Spleen (tissue), 11 donors: Measurements from ENCODE around the gene EFEMP2. TPM values are rescaled to one million over a fixed set of nuclear protein-coding genes. Genes with fewer than 3 reads are reported as not detected.

Experiments
- DNase-seq: peaks from one replicate; pipeline ENCODE4 v3.0.0-alpha.2; 2020
- H3K27ac ChIP-seq, 8 donors: fragments of 200-600 bp; sonication (generic) in 7 of 8; 1 replicate in 4 of 8; 2 replicates in 4 of 8; pipeline versions ENCODE4 v1.5.0 to v1.8.0; 2016 to 2021; ENCODE audit warnings: inconsistent platforms in 4 of 8, mild to moderate bottlenecking in 4 of 8, moderate library complexity in 1 of 8
- H3K27me3 ChIP-seq, 7 donors: fragments of 200-600 bp; sonication (generic) in 6 of 7; replicated peaks in 1 of 7; 1 replicate in 4 of 7; 2 replicates in 3 of 7; pipeline versions ENCODE4 v1.5.0 to v1.8.0; 2016 to 2021; ENCODE audit warnings: inconsistent platforms in 3 of 7, mild to moderate bottlenecking in 1 of 7
- H3K36me3 ChIP-seq, 6 donors: fragments of 200-600 bp; sonication (generic) in 5 of 6; 1 replicate in 4 of 6; 2 replicates in 2 of 6; pipeline versions ENCODE4 v1.5.0 to v1.8.0; 2016 to 2021; ENCODE audit warnings: inconsistent platforms in 2 of 6
- H3K4me1 ChIP-seq, 6 donors: fragments of 200-600 bp; sonication (generic) in 5 of 6; 1 replicate in 3 of 6; 2 replicates in 3 of 6; pipeline versions ENCODE4 v1.5.0 to v1.8.0; 2016 to 2021; ENCODE audit warnings: inconsistent platforms in 3 of 6
- H3K4me3 ChIP-seq, 8 donors: fragments of 200-600 bp; sonication (generic) in 7 of 8; 1 replicate in 4 of 8; 2 replicates in 4 of 8; pipeline versions ENCODE4 v1.5.0 to v1.8.0; 2016 to 2021; ENCODE audit warnings: inconsistent platforms in 4 of 8, mild to moderate bottlenecking in 4 of 8, moderate library complexity in 2 of 8
- H3K9me3 ChIP-seq, 8 donors: fragments of 200-600 bp; sonication (generic) in 7 of 8; 1 replicate in 4 of 8; 2 replicates in 4 of 8; pipeline versions ENCODE4 v1.5.0 to v1.8.0; 2016 to 2021; ENCODE audit warnings: inconsistent platforms in 4 of 8
- CTCF ChIP-seq, 11 experiments: fragments of 200-600 bp in 7 of 11; fragments of 450-650 bp in 4 of 11; sonication (generic) in 4 of 11; IDR thresholded peaks in 8 of 11; conservative IDR thresholded peaks in 3 of 11; 1 replicate in 7 of 11; 2 replicates in 4 of 11; pipeline versions ENCODE4 v1.4.0 to v1.8.0; 2016 to 2021; ENCODE audit warnings: antibody characterized with exemption in 11 of 11, inconsistent platforms in 4 of 11, mild to moderate bottlenecking in 1 of 11
- POLR2A ChIP-seq, 3 donors: fragments of 450-650 bp; IDR thresholded peaks; one replicate each; pipeline ENCODE4 v1.5.1; 2017; ENCODE audit warnings: antibody characterized with exemption in 3 of 3, mild to moderate bottlenecking in 1 of 3
- POLR2AphosphoS5 ChIP-seq, 3 donors: sonication (generic); formaldehyde crosslinking; IDR thresholded peaks; one replicate each; pipeline ENCODE4 v1.5.1; 2017; ENCODE audit warnings: antibody characterized with exemption in 3 of 3
- WGBS, 5 donors: extraction: QIAGEN DNeasy Blood & Tissue Kit in 3 of 5; methylation state at CpG; one replicate each; pipeline versions ENCODE4 v1.1.5 to v1.1.7; 2013 to 2018; 5-methylcytosine and 5-hydroxymethylcytosine counted together
- intact Hi-C: fragments of 100-400 bp; cut with DNase I; formaldehyde crosslinking; loops from one replicate; pipeline ENCODE4 v1.15.0; 2023; ENCODE audit warnings: low total_unique reads
- polyA plus RNA-seq, 3 donors: library from polyadenylated mRNA; stranded (reverse); fragments of 200-250 nt; gene quantifications; one replicate each; pipeline ENCODE4 v1.2.1, GENCODE V29; 2013
- total RNA-seq, 7 donors: library from RNA; depleted of rRNA in 3 of 7; stranded (reverse); fragments of >200 nt in 3 of 7; fragmentation: NEBNext Ultra II Directional in 4 of 7; extraction: Animal tissue kit (Norgen Biotek cat#: 25700) in 4 of 7; gene quantifications; one replicate each; pipeline versions ENCODE4 v1.1.0 to v1.2.1, GENCODE V29; 2016 to 2021
- donor health status: healthy with polysubstance abuse.
- donor health status: DM: no; HTN: no; CAD: no; lungs with moderate emphysema.
- donor health status: DM: no; HTN: no; CAD: no.
- donor health status: Bipolar disorder and iron deficiency.
- donor health status: healthy.
- donor health status: DM: no; HTN: no; CAD: no.
- donor health status: DM: yes; HTN: yes; CAD: no.

Gene EFEMP2
- total and polyA plus RNA-seq, 10 donors = 21.0 to 53.5 (median 38.2) TPM

- peaks cover 0 to 10% (median 7%) of the 10 kb centered on the region in 8 donors for H3K9me3 ChIP-seq
- no peak for TF ChIP-seq CTCF (IDR thresholded peaks at IDR 0.05 in 8 of 11, conservative IDR thresholded peaks at IDR 0.05 in 3 of 11)
- TF ChIP-seq POLR2A (IDR thresholded peaks at IDR 0.05) = no peak
- TF ChIP-seq POLR2AphosphoS5 (IDR thresholded peaks at IDR 0.05) = no peak
- H3K4me3 ChIP-seq = no peak overlapping the region
- WGBS, 5 donors = 94 to 97% (median 96%) methylated on average over 2 to 4 of the region's 4 CpGs
- H3K27ac ChIP-seq = peak overlapping the region in 1 of 8 donors; percentile 48
- no peak for DNase-seq
- peaks cover 10 to 64% (median 57%) of the 10 kb centered on the region in 6 donors for H3K36me3 ChIP-seq
- intact Hi-C loops = no loop called here
- H3K4me1 ChIP-seq = peaks cover 25 to 62% (median 46%) of the 10 kb centered on the region in 6 donors
- no peaks in the 10 kb centered on the region for H3K27me3 ChIP-seq
Observed at GRCh38 chr11:65854161-65854592, 18.4 kb downstream of the EFEMP2 start.

GRCh38 chr11:65853246-65853979, 19.2 kb downstream of the EFEMP2 start:
- peak overlapping the region in 1 of 8 donors; percentile 48 for H3K27ac ChIP-seq
- H3K27me3 ChIP-seq = no peaks in the 10 kb centered on the region
- DNase-seq = no peak
- no peak overlapping the region for H3K4me3 ChIP-seq
- TF ChIP-seq POLR2A (IDR thresholded peaks at IDR 0.05) (no peak), CTCF (IDR thresholded peaks at IDR 0.05 in 8 of 11, conservative IDR thresholded peaks at IDR 0.05 in 3 of 11) (no peak), POLR2AphosphoS5 (IDR thresholded peaks at IDR 0.05) (peak in 1 of 3 donors; percentile 34)
- H3K9me3 ChIP-seq = peaks cover 0 to 10% (median 7%) of the 10 kb centered on the region in 8 donors
- intact Hi-C loops = no loop called here
- WGBS, 5 donors = 85 to 96% (median 95%) methylated on average over 4 to 6 of the region's 6 CpGs
- peaks cover 10 to 64% (median 57%) of the 10 kb centered on the region in 6 donors for H3K36me3 ChIP-seq
- H3K4me1 ChIP-seq = peaks cover 19 to 54% (median 39%) of the 10 kb centered on the region in 6 donors

GRCh38 chr11:65852508-65853245, 19.9 kb downstream of the EFEMP2 start:
- Histone ChIP-seq H3K27me3 (no peaks in the 10 kb centered on the region), H3K4me1 (peaks cover 19 to 52% (median 36%) of the 10 kb centered on the region in 6 donors), H3K27ac (no peak overlapping the region), H3K4me3 (no peak overlapping the region), H3K36me3 (peaks cover 10 to 64% (median 57%) of the 10 kb centered on the region in 6 donors), H3K9me3 (peaks cover 0 to 10% (median 7%) of the 10 kb centered on the region in 8 donors)
- intact Hi-C loops = no loop called here
- DNase-seq = peak; percentile 79
- TF ChIP-seq POLR2A (IDR thresholded peaks at IDR 0.05) (no peak), CTCF (IDR thresholded peaks at IDR 0.05 in 8 of 11, conservative IDR thresholded peaks at IDR 0.05 in 3 of 11) (no peak), POLR2AphosphoS5 (IDR thresholded peaks at IDR 0.05) (peak in 2 of 3 donors; percentile 32 to 80)
- 93 to 97% (median 96%) methylated on average over 19 to 33 of the region's 33 CpGs for WGBS, 5 donors
